ENCODE measurements around the gene FAM229A.

The FAM229A gene

DNA sequence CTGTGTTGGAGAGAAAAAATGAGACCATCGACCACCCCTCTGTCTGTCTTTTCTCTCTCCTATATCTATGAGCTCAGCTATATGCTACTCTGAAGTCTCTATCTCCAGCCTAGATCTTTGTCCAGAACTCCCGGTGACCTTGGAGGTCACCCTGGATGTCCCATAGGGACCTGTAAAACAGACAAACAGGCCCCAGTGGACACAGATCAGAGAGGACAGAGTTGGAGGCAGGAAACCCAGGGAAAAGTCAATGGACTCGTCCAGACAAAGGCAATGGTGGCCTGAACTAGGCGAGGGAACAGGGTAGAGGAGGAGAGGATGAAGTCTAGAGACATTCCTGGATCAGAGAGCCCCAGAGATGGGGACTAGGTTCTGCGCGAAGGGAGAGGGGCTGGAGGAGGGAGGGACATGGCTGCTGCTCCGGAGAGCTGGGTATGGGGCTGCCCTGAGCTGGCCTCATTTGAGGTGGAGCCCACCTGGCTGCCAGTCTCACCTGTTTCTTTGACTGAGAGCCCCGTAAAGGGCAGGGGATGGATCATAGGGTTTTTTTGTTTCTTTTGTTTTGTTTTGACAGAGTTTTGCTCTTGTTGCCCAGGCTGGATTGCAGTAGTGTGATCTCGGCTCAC, 15.6 kb downstream of the FAM229A start:
- no peak for DNase-seq

- DNase-seq: no peak
Observed at GRCh38 chr1:32345289-32345827, 16.9 kb downstream of the FAM229A start.

GRCh38 chr1:32342704-32343103, 19.6 kb downstream of the FAM229A start:
- DNase-seq: no peak

DNA sequence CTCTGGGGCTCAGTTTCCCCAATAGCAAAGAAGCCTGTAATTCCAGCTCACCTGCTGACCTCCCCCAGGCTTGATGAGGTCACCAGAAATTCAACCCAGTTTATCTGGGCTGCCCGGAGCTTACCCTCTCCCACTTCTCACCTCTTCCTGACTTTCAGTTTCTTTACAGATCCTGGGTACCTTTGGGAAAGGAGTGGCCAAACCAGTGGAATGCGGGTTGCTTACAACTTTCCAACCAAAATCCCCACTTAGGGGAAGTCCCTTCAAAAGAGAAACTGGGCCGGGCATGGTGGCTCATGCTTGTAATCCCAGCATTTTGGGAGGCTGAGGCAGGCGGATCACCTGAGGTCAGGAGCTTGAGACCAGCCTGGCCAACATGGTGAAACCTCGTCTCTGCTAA, 20.3 kb downstream of the FAM229A start:
- no peak for DNase-seq

- no peak for DNase-seq
Observed at GRCh38 chr1:32341186-32341757, 21.0 kb downstream of the FAM229A start.

GRCh38 chr1:32339363-32339978, 22.8 kb downstream of the FAM229A start:
- no peak for DNase-seq

DNA sequence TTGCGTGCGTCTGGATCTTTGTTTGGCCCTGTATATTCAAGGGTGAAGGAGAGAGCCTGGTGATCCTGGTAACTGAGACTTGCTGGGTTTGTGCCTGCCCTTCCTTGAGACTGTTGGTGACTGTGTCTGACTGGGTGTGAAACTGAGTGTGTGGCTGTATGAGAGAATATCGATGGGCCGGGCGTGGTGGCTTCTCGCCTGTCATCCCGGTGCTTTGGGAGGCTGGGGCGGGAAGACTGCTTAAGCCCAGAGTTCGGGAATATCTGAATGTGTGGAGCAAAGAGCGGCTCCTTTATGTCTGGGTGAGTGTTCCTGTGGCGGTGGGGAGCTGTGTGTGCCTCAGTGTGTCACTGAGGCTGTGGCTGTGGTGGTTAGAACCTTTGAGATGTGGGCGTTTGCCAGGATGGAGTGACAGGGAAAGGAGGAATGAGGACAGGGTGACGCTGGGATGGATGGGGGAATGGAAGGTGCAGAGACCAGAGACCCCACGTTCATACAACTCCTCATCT, 23.6 kb downstream of the FAM229A start:
- DNase-seq: no peak

GRCh38 chr1:32337855-32338636, 24.2 kb downstream of the FAM229A start:
- DNase-seq: no peak

DNA sequence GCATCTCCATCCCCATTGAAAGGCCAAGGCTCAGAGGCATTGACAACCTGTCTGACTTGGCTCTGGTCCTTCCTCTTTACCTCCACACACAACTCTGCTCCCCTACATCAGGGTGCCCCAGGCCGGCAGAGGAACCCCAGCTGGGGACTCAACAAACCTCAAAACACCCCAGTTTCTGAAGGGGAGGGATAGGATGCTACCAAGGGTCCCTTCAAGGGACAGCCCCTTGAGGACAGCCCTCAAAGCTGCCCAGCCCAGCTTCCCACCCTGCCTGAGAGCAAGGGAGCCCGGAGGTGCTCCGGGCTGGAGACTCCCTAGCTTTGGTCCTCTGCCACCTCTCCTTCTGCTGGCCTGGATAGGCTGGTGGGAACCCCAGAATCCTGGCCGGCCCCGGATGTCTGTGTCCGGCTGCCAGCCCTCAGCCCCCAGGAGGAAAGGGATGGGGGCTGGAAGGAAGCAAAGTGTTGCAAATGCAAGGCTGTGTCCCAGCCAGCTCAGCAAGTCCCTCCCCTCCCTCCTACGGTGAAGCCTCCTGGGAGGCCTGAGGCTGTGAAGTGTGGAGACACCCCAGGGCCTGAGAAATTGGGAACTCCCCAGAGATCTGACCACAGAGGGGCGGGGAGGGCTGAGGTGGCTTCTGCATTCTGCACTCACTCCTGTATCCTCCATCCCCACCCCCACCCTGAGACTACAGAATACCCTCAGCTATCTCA, 25.2 kb downstream of the FAM229A start:
- no peak for DNase-seq

GRCh38 chr1:32336591-32336932, 25.7 kb downstream of the FAM229A start:
- DNase-seq: no peak

DNA sequence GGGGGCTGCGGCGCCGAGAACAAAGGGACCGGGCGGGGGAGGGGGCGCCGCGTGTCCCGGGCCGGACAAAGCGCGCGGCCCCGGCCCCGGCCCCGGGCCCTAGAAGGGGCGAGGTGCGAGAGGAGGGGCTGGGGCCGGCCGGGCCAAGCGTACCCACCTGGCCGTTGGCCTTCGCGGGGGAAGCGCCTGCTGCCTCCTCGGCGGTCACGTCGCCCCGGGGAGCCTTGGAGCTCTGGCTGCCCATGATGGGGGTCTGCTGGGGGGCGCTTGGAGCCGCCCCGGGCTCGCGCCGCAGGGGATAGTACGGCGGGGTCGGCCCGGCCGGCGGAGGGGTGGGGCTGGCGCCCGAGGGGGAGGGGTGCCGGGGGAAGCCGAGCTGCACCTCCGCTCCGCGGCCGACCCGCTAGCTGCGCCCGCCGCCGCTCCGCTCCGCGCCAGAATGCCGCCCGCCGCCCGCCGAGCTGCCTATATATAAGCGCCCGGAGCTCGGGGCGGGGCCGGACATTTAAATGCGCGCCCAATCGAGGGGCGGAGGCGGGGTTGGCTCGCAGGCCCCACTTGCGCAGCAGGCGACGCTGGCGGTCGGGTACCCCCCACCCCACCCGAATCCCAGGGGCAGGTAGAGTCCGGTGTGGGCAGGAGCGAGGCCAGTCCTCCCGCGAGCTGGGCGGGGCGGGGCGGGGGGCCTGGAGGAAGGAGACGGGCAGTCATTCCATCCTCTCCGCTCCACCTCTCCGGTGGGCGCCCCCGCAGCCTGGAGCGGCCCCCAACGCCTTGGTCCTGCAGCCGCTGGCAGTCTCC, 26.3 kb downstream of the FAM229A start, which contains the start of gene MARCKSL1:
MARCKSL1 (minus strand) TSS at position 444 of the 801 bp plus-strand sequence; CDS start at position 244, 200 bp downstream.
- peak; percentile 18 for DNase-seq

- no peak for DNase-seq
Observed at GRCh38 chr1:32335535-32335789, 26.8 kb downstream of the FAM229A start.

GRCh38 chr1:32334864-32335534, 27.3 kb downstream of the FAM229A start:
- no peak for DNase-seq

- no peak for DNase-seq
Observed at GRCh38 chr1:32334274-32334861, 27.9 kb downstream of the FAM229A start.

DNA sequence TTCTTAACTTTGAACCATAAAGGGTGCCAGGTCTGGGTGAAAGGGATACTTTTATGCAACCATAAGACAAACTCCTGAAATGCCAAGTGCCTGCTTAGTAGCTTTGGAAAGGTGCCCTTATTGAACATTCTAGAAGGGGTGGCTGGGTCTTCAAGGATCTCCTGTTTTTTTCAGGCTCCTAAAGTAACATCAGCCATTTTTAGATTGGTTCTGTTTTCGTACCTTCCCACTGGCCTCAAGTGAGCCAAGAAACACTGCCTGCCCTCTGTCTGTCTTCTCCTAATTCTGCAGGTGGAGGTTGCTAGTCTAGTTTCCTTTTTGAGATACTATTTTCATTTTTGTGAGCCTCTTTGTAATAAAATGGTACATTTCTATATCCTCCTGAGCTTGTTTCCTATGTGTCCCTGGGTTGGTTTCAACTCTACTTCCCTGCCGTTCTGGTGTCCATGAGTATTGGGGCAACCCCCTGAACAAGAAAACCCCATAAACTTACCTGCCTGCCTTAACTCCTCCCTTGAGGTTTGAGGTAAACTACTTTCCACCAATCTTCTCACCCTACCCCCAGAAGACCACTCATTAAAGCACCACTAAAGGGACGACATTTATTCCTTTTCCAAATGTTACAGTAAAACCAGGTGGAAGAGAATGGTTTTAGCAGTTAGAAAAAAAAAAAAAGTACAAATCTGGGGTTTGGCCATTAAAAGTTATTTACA, 28.9 kb downstream of the FAM229A start:
- no peak for DNase-seq

DNA sequence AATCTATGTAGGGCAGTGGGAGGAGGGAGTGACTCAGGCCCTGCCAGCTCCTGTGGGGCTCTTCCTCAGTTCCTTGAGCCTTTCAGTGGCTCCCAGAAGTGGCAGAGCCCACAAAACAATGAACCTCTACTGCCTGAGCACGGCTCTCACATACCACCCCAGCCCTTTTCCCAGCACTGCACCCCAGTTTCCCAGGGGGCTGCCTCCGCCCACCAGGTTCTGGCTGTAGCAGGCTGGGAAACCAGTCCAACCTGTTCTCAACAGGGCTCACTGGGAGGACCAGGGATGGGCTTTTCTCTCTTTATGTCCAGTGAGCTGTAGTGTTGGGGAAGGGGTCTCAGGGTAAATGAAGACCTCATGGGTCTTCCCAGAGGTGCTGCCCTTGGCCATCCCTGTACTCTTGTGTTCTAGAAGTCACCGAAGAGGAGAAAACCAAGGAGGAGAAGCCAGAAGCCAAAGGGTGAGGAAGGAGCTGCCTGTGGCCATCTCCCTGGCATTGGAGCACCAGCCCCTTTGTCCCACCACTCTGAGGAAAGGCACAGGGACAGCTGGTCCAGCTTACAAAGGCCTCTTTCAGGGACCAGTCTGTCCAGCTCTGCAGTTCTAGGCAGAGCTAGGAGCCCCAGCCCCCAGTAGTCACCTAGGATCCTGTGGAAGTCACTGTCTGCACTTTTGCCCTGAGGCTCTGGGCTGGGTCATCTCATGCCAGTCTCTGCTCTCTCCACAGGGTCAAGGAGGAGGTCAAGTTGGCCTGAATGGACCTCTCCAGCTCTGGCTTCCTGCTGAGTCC, 29.8 kb downstream of the FAM229A start:
- no peak for DNase-seq

- no peak for DNase-seq
Observed at GRCh38 chr1:32331549-32331948, 30.7 kb downstream of the FAM229A start.

- DNase-seq: no peak
Observed at GRCh38 chr1:32330558-32331151, 31.6 kb downstream of the FAM229A start.

DNA sequence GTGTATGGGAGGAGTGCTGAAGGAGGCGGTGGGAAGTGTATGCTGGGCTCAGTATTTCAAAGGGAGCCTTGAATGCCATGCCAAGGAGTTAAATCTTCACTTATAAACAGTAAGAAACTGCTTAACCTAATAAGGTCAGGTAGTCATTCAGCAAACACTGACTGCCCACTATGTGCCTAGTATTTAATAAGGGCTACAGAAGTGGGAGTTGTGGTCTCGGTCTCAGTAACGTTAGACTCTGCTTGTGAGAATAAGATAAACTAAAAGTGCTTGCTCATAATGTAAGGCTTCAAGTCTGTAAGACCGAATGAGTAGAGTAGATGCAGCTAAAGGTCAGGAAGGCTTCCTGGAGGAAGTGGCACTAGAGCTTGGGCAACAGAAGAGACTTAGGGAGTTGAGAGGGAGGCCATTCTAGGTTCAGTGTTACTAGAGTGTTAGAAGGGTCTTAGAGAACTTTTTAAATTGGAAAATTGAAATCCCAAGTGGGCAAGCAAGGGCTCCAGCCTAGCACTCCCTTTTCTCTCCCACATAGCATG, 32.3 kb downstream of the FAM229A start:
- DNase-seq: no peak
